HG03103 (cell line): ENCODE measurements around the gene ADARB2.

Source experiments
- ATAC-seq: cut with Tn5 transposase; IDR thresholded peaks from one replicate; pipeline ENCODE4 v1.9.1; 2021; ENCODE audit warnings: low read depth; ENCODE audit not compliant: unreplicated experiment

Gene ADARB2

DNA sequence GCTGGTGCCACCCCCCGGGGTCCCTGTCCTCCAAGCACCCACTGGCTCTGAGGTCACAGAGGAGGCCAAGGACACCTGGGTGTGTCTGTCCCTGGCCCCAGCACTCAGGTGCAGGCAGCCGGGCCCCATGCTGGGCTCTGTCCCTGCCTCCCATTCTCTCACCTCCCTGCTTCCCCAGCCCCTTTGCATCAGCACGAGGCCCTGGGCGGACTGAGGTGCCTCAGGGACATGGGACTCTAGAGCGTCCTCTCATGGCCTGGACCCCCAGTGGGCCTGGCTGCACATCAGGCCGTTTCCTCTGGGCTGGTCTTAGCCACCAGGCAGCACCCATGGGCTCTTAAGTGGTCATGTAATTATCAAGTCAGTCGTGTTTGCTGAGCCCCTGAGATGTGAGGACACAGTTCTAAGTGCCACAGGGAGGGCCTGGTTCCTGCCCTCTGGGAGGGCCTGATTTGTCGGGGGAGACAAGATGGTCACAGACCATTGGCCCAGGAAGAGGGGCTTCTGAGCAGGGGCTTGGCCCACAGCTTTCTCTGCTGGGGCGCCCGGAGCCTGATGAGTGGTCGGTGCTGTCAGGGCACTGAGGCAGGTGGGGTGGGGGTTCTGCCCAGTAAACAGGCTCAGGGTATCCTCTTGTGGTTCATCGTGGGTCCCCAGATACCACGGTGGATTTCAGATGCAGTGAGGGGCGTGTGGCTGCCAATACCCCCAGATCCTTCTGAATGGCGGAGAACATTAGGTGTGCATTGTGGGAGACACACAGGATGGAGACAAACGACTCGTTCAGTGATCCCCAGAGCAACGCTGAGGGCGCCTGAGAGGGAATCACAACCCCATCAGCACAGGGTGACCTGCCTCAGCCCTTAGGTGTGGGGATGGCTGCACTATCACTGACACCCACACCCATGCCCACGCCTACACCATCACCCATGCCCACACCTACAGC, 528.7 kb downstream of the ADARB2 start:
- ATAC-seq, result no peak

DNA sequence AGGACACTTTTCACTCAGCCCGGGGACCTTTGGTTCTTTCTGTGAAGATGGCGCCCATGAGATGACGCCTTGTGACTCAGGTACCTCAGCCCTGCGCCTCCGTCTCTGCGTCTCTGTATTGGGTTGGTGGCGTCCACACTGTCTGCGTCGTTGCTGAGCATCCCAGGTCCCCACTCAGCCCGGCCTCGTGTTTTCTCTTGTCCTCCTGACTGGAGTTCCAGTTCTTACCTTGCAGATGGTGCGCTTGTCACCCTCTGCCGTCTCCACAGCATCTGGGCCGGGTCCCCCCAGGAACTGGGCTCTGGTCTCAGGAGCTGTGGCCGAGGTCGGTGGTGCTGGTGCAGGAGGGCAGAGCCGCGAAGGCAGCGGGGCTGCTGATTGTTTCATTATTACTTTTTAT, 530.7 kb downstream of the ADARB2 start:
- no peak for ATAC-seq

DNA sequence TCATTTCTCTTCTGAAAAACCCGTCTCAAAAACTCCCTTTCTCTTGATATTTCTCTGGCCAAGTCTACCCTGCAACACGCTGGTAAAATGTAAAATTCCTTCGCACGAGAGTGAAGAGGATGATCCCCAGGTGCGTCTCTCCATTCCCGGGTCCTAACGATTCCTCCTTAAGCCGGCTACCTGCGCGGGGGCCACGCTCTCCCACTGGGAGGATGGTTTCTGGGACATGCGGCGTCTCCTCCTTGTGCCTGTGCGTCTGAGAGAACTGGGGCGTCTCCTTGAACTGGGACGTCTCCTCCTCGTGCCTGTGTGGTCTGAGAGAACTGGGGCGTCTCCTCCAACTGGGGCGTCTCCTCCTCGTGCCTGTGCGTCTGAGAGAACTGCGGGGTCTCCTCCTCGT, 531.2 kb downstream of the ADARB2 start:
- ATAC-seq, result no peak

DNA sequence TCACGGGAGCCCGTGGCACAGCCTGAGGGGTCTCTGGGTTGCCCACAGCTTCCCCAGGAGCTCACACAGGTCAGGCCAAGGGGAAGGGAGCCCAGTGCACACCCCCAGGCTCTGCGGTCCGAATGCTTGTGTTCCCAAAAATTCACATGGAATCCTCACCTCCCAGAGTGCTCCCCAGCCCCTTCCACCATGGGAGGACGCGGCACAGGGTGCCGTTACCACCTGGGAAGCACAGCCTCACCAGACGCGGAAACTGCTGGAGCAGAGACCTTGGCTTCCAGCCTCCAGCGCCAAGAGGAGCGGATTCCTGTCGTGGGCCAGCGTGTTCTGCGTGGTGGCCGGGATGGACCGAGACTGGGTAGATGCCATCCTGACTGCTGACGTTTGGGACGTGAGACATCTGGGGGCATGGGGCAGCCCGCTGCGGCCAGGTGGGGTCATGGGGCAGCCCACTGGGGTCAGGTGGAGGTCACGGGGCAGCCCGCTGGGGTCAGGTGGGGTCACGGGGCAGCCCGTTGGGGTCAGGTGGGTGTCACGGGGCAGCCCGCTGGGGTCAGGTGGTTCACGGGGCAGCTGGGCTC, 531.8 kb downstream of the ADARB2 start:
- ATAC-seq, result no peak

DNA sequence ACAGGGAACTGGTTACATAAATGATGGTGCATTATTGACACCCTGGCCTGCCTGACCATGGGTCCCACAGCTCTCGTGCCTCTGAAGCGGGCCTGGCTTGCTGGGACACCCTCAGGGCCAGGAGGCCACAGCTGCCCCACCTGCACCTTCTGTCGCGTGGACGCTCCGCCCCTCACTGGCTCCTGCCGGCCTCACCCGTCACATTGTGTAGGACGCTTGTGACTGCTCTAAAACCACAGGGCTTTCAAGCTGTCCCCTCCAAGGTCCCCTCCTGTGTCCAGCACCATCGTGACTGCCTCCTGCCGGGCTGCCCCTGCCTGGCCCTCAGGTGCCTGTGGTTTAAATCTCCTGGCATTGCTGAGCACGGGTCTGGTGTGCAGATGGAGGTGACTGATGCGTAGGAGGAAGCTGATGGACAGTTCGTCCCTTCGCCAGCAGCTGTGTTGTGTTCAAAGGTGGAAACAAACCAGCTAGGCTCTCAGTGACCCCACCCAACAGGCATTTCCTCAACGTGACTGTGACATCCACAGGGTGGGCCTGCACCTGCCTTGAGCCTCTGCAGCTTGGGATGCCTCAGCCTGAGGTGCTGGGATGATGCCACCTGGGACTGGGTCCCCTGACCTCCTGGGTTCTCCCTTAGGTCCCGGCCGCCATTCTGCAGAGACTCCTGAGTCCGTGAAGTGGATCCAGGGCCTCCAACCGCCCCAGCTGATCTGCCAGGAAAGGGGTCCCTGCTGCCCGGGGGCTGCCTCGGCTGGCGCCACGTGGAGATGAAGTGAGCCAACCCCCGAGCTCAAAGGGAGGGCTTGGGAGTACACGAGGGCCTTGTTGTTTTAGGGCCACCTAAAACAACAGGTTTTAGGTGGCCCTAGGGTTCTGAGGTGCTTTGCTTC, 532.6 kb downstream of the ADARB2 start:
- no peak for ATAC-seq

DNA sequence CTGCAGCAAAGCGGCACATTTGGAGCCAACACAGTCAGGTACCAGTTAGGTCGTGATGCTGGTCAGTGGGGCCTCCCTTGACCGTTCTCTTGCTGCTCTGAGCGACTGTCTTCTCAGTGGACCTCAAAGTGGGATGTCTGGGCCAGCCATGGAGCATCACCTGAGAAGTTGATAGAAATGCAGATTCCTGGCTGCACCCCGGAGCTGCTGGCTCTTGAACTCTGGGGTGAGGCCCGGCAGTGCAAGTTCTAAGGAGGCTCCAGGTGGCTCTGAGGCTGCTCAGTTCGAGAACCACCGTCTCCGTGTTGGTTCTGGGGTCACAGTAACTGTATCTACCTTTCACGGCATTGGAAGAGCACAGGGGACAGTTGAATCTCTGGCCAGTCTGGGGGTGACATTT, 533.6 kb downstream of the ADARB2 start:
- no peak for ATAC-seq

DNA sequence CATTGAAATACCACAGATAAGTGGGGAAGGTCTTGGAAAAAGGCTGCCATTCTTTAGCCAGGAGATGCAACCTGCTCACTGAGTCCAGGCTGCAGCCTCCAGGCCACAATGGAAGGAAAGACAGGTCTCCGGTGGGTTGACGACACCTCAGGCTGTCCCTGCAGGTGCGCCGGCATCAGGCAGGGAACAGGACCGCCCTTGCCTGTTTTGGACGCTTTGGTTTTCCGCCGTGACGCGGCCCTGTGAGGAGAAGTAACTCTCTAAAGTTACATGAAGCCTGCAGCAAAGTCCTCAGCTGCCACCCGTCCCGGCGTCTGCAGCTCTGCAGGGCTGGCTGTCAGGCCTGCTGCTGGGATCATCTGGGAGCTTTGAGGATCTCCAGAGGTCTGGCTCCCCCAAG, 534.1 kb downstream of the ADARB2 start:
- no peak for ATAC-seq

DNA sequence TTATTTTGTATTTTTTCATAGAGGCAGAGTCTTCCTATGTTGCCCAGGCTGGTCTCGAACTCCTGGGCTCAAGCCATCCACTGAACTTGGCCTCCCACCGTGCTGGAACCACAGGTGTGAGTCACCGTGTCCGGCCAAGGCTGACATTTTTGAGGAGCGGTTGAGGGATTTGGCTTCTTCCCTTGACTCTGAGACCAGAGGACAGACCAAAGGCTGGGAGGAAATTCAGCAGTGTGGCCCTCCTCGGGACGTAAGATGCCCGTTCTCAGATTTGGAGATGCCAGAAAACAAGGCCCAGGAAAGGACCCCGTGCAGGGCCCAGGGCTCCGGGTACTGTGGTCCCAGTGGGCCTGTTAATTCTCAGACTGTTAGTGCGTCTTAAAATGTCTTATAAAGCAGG, 535.0 kb downstream of the ADARB2 start:
- ATAC-seq, result no peak

DNA sequence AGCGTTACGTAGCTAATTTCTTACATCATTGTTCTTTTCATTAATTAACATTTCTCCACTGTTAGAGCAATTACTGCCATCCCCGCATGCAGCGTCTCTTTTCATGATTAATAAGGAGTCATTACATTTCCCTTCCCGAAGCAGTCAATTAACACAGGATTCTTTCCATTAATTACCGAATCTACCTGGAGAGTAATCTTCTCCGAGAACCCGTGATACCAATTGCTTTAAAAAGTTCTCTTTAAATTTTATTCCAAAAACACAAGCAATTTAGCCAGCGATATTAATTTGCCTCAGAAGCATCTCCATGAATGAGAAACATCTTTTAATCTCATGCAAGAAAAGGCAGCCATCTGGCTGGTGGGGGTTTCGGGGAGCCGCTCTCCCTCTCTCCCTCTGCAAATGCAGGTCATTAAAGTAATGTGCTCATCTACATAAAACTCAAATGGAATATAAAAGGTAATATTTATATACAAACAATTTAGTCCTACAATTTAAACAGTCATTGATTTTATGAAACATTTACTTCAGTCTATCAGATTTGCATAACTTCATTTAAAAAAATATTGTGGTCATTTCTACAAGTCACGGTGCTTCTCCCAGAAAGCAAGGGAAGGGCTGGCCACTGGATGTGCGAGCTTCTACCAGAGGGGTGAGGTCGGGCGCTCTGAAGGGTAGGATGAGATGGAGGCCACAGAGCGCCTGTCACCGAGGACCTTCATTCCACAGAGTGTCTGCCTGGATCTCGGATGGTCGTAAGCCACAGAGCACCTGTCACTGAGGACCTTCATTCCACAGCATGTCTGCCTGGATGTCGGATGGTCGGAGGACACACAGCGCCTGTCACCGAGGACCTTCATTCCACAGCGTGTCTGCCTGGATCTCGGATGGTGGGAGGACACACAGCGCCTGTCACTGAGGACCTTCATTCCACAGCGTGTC, 536.2 kb downstream of the ADARB2 start:
- no peak for ATAC-seq

DNA sequence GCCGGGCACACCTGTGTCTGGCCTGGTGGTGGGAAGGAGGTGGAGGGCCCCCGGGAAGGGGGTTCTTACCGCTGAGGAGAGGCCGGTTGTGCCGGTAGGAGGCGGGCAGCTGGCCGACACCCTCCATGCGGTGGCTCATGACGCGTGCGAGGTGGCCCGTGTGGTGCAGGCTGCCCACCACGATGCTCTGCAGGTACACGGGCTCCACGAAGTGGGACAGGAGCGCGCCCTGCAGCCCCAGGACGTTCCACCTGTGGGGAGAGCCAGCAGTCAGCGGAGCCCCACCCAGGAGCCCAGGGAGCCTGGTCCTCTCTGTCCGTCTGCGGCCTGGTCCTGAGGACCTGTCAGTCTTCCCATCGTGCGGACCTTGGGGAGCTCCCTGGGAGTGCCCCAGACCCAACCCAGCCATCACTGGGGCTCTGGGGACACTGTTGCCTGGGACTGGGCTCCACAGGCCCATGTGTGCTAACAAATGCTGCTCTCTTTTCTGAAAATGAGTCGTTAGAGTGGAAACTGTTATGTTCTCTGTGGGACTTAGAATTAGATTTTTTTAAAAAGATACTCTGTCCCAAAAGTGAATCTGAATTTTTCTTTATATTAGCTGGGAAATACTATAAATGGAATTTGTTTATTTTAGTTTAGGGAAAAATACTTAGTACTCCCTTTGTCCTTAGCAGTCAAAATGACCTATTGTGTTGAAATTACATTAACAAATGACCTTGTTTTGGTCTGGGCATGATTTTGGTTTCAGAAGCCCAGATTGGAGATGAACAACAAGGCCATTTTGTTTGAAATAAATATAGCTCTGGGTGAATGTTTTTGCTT, 537.2 kb downstream of the ADARB2 start:
- no peak for ATAC-seq

DNA sequence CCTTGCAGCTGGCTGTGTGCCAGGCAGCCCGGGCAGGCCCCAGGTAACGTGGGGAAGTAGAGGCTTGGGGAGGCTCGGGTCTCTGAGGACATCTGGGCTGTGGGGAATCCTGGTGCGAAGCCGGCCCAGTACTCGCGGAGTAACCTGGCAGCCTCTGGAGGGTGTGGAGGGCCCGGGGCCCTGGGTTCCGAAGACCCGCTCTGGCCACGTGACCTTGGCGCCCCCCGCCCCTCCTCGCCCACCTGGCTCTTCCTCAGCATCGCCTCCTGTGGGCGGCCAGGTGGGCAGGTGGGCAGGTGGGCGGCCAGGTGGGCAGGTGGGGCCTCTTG, 538.0 kb downstream of the ADARB2 start:
- ATAC-seq, result no peak

DNA sequence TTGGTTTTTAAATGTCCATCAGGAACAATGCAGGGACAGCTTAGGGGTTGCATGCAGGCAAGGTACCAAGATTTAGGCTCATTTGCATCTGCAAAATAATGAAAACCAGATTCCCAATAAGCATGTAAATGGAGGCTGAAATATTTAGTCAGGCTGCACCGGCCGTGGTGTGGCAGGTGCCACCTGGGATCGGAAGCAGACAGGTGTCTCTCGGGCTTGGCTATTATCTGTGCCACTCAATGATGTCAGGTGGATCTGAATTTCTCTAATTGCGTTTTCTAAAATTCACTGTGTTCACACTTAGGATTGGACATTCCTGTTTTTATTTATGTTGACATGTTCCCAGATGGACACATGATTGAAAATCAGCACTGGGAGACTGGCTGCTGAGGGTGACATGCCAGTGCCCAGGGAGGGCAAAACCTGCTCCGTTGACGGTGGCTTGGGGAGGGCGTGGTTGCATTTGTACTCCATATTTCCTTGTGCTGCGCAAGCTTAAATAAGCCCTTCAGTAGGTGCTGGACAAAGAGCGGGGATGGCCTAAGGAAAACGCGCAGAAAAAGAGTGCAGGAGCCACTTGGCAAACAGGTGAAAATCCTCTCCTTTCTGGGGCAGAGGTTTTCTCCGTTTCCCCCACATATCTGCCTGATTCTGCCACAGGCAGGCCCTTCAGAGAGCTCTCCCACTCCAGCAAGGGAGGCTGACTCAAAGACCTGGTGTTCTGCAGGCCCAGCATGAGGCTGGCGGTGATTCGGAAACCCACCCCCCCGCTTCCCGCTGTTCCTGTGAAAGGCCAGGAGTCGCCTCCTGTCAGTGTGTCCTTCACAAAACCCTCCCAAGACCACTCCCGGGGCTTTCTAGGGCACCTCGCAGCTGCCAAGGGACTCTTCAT, 538.6 kb downstream of the ADARB2 start:
- ATAC-seq, result no peak

DNA sequence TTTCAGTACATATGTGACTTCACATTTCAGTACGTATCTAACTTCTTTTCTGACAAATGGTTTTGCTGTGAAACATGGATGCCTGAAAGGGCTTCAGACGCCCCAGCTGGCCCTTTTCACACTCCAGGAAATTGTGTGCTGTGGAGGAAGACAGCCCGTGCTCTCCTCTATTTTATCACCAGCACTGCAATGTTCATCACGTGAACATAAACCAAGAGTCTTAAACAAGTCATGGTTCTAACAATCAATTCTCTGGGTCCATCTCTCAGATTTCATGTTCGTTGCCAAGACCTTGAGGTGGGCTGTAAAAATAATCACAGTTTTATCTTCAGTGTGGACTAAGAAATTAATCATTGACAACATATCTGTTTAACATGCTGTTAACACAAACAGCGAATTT, 539.9 kb downstream of the ADARB2 start:
- ATAC-seq, result no peak

DNA sequence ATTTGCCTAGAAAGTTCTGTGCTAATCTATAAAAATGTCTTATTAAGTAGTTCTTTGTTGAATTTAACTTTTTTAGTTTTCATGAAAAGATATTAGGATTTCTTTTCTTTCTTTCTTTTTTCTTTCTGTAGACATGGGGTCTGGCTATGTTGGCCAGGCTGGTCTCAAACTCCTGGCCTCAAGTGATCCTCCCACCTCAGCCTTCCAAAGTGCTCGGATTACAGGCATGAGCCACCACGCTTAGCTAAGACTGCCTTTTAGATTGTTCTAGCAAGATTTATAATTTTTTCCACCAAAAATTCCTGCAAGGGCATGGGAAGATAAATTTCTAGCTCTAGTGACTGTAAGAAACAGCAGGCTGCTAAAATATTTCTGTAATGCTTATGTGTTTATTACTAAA, 540.7 kb downstream of the ADARB2 start:
- no peak for ATAC-seq

DNA sequence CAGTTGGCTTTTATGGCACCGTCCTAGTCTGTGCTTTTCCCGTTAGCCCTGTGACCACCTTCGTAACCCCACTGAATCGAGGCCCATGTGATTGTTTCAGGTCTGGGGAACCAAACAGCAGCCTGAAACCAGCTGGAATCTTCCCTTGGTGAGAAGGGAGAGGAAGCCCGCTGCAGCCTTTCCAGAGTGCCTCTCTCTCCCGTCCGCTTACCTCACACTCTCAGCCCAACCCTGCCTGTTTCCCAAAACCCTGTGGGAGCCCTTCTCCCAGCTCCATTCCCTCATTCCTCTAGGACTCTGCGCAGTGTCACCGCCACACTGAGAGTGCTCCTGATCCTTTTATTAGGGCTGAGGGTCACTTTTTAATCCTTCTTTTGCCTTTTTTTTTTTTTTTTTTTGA, 541.5 kb downstream of the ADARB2 start:
- no peak for ATAC-seq

DNA sequence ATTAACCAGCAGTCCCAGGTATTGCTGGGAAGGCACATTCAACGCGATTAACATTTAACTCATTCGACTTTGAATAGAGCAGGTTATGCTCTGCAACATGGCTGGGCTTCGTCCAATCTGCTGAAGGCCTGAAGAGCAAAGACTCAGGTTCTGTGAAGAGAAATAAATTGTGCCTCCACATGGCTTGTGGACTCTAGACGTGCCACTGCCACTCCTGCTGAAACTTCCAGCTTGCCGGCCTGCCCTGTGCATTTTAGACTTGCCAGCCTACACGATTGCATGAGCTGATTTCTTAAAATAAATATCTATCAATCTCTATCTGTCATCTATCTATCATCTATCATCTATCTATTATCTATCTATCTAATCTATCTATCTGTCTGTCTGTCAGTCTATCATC, 543.2 kb downstream of the ADARB2 start:
- no peak for ATAC-seq

DNA sequence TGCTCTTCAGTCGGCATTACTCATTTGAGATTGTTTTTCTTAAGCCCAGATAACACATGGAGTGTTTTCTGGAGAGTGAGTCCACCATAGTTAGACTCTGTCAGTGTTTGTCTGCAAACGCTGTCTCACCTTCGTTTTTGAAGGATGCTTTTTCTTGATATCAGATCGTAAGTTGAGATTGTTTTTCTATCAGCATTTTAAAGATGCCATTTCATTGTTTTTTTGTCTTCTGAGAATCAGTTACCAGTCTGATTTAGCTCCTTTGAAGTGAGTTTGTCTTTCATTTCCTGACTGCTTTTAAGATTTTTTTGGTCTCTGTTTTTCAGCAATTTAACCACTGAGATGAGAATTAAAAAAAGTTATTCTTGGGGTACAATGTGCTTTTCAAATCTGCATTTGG, 543.8 kb downstream of the ADARB2 start:
- no peak for ATAC-seq

DNA sequence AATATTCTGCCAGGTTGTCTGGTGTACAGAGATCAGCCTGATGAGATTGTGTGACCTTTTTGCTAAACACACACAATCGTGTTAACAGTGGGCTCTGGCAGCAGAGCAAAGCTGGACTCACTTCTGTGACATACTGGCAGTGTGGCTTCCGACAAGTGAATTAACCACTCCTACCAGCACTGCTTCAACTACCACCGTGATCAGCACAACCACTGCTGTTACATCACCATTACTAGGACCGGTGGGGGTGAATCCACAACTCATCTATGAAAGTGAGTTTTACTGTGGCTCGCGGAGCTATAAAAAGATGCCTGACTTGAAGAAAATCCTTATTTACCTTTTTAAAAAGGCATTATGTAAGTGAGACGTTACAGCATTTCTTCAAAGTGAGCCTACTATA, 545.6 kb downstream of the ADARB2 start:
- no peak for ATAC-seq
